ENCODE measurements around the gene GRAP.

DNA sequence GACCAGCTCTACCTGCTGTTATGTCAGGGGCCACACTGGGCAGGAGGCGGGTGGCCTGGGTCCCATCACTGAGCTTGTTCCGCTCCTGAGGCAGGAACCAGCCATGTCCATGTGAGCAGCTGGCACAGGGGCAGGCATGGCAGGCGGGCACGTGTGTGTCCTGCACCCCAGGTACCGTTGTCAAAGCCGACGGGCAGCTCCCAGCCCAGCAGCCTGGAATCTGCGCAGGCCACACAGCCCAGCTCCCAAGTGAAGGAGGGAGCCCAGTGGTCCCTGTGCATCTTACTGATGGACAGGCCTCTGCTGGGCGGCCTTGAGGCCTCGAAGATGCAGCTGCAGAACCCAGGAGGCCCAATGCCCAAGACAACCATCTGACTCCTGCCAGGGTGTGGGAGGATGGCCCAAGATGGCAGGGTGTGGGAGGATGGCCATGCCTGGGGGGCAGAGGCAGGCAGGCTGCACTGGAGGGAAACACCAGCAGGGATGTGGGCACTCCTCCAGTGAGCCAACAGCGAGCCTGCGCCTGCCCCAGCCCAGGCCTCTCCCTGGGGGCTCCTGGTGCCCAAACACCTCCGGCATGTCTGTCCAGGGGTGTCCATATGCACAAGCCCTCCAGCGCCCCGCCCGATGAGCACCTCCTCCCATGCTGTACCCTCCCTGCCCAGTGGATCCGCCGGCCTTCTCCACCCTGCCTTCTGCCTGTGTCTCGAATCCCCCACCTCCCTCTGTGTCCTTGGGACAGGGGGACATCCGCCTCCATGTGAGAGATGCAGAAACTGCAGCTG, 55.0 kb downstream of the GRAP start:
- TF ChIP-seq, protein P1, sequence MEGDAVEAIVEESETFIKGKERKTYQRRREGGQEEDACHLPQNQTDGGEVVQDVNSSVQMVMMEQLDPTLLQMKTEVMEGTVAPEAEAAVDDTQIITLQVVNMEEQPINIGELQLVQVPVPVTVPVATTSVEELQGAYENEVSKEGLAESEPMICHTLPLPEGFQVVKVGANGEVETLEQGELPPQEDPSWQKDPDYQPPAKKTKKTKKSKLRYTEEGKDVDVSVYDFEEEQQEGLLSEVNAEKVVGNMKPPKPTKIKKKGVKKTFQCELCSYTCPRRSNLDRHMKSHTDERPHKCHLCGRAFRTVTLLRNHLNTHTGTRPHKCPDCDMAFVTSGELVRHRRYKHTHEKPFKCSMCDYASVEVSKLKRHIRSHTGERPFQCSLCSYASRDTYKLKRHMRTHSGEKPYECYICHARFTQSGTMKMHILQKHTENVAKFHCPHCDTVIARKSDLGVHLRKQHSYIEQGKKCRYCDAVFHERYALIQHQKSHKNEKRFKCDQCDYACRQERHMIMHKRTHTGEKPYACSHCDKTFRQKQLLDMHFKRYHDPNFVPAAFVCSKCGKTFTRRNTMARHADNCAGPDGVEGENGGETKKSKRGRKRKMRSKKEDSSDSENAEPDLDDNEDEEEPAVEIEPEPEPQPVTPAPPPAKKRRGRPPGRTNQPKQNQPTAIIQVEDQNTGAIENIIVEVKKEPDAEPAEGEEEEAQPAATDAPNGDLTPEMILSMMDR (IDR thresholded peaks at IDR 0.05): no peak
- TF ChIP-seq POLR2A (IDR thresholded peaks at IDR 0.05): no peak
- no peak for TF ChIP-seq EP300 (IDR thresholded peaks at IDR 0.05)

Data from ovary (tissue), 3 donors.